WTC11 (cell line): ENCODE measurements around the gene TTLL12. TPM values are rescaled to one million over a fixed set of nuclear protein-coding genes. Genes with fewer than 3 reads are reported as not detected.

Source experiments
- ATAC-seq: fragments of 200-7000 bp; cut with Tn5 transposase; 2 replicates; pipeline ENCODE4 v1.10.0; 2021; ENCODE audit warnings: mild to moderate bottlenecking, moderate library complexity
- CTCF ChIA-PET: fragments of 300-600 bp; sonication (Branson Sonifier 250); formaldehyde crosslinking; loops from one replicate; lab custom pipeline; 2021; ENCODE audit warnings: antibody characterized with exemption; lab: Charles Lee
- POLR2A ChIA-PET: fragments of 350-600 bp; sonication (Branson Sonifier 250); formaldehyde crosslinking; loops from one replicate; lab custom pipeline; 2021; ENCODE audit warnings: antibody characterized with exemption; lab: Charles Lee
- DNase-seq: peaks from one replicate; pipeline ENCODE4 v3.0.0; 2021; ENCODE audit warnings: low spot score
- H3K27ac Mint-ChIP-seq: 2 replicates; pipeline ENCODE4 v1.8.0; 2021; ENCODE audit warnings: mixed read lengths
- H3K27me3 Mint-ChIP-seq: 2 replicates; pipeline ENCODE4 v1.8.0; 2021; ENCODE audit warnings: low read depth, mild to moderate bottlenecking, moderate library complexity, mixed read lengths
- H3K36me3 Mint-ChIP-seq: 2 replicates; pipeline ENCODE4 v1.8.0; 2021; ENCODE audit warnings: mixed read lengths
- H3K4me1 Mint-ChIP-seq: 2 replicates; pipeline ENCODE4 v1.8.0; 2022; ENCODE audit warnings: mixed read lengths
- H3K4me3 Mint-ChIP-seq: 2 replicates; pipeline ENCODE4 v1.8.0; 2021; ENCODE audit warnings: mild to moderate bottlenecking, moderate library complexity, mixed read lengths
- H3K9me3 Mint-ChIP-seq: 2 replicates; pipeline ENCODE4 v1.8.0; 2021; ENCODE audit warnings: mixed read lengths
- EMX1 ChIP-seq: fragments of 250-450 bp; sonication (Bioruptor Pico); IDR thresholded peaks from 2 replicates; pipeline ENCODE4 v1.8.0; 2021; ENCODE audit warnings: mild to moderate bottlenecking
- GTF2I ChIP-seq: fragments of 250-450 bp; sonication (Bioruptor Pico); conservative IDR thresholded peaks from 2 replicates; pipeline ENCODE4 v1.4.0; 2021; ENCODE audit warnings: mild to moderate bottlenecking
- RELA ChIP-seq: sonication (generic); formaldehyde crosslinking; IDR thresholded peaks from 2 replicates; pipeline ENCODE4 v1.8.1; 2022; ENCODE audit warnings: missing genetic modification reagents, mild to moderate bottlenecking, borderline replicate concordance
- ZNF416 ChIP-seq: fragments of 250-450 bp; sonication (Bioruptor Pico); IDR thresholded peaks from 2 replicates; pipeline ENCODE4 v1.9.0; 2021; ENCODE audit warnings: mild to moderate bottlenecking, inconsistent platforms
- ZNF423 ChIP-seq: fragments of 250-450 bp; sonication (Bioruptor Pico); IDR thresholded peaks from 2 replicates; pipeline ENCODE4 v2.1.2; 2022; ENCODE audit warnings: mild to moderate bottlenecking, moderate library complexity
- ZNF671 ChIP-seq: fragments of 250-450 bp; sonication (Bioruptor Pico); IDR thresholded peaks from 2 replicates; pipeline ENCODE4 v1.8.0; 2021; ENCODE audit warnings: mild to moderate bottlenecking
- total RNA-seq: library from RNA; stranded (reverse); gene quantifications from 3 replicates; pipeline ENCODE4 v1.2.3, GENCODE V29; 2021
- TF ChIP-seq, protein P1 (sequence below): fragments of 200-600 bp; IDR thresholded peaks from 2 replicates; pipeline ENCODE4 v1.8.0; 2022; ENCODE audit warnings: antibody characterized with exemption
- TF ChIP-seq, protein P2 (sequence below): fragments of 250-450 bp; sonication (Bioruptor Pico); IDR thresholded peaks from 2 replicates; pipeline ENCODE4 v2.1.2; 2022; ENCODE audit warnings: mild to moderate bottlenecking, moderate library complexity
- TF ChIP-seq, protein P3 (sequence below): sonication (generic); formaldehyde crosslinking; IDR thresholded peaks from 2 replicates; pipeline ENCODE4 v1.8.1; 2022; ENCODE audit warnings: mild to moderate bottlenecking, moderate library complexity, missing genetic modification reagents
- TF ChIP-seq, protein P4 (sequence below): sonication (generic); formaldehyde crosslinking; IDR thresholded peaks from 2 replicates; pipeline ENCODE4 v1.8.1; 2023; ENCODE audit warnings: mild to moderate bottlenecking, missing genetic modification reagents, moderate library complexity
- TF ChIP-seq, protein P5 (sequence below): sonication (generic); formaldehyde crosslinking; IDR thresholded peaks from 2 replicates; pipeline ENCODE4 v1.8.1; 2023; ENCODE audit warnings: mild to moderate bottlenecking, moderate library complexity, missing genetic modification reagents
- TF ChIP-seq, protein P6 (sequence below): fragments of 250-450 bp; sonication (Bioruptor Pico); IDR thresholded peaks from 2 replicates; pipeline ENCODE4 v1.9.0; 2021; ENCODE audit warnings: mild to moderate bottlenecking
- TF ChIP-seq, protein P7 (sequence below): sonication (generic); formaldehyde crosslinking; conservative IDR thresholded peaks from 2 replicates; pipeline ENCODE4 v1.8.1; 2023; ENCODE audit warnings: mild to moderate bottlenecking, low read depth, missing genetic modification reagents, moderate library complexity

Gene TTLL12
- total RNA-seq, 1 experiment from 2014 or later: 134 TPM

DNA sequence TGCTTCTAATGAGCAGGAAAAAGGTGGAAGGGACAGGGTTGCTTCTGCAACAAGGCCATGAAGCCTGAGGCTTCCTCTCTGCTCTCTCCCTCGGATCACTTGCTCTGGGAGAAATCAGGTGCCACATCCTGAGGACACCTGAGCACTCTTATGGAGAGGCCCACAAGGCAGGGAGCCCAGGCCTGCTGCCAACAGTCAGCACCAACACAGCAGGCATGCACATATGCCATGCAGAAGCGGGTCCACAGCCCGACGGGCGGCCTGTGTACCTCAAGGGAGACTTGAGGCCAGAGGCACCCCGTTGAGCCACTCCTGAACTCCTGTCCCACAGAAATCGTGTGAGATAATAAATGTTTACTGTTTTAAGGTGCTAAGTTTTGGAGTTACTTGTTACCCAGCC is 9.5 kb downstream of the TTLL12 start (continued):
- TF ChIP-seq, protein P1, sequence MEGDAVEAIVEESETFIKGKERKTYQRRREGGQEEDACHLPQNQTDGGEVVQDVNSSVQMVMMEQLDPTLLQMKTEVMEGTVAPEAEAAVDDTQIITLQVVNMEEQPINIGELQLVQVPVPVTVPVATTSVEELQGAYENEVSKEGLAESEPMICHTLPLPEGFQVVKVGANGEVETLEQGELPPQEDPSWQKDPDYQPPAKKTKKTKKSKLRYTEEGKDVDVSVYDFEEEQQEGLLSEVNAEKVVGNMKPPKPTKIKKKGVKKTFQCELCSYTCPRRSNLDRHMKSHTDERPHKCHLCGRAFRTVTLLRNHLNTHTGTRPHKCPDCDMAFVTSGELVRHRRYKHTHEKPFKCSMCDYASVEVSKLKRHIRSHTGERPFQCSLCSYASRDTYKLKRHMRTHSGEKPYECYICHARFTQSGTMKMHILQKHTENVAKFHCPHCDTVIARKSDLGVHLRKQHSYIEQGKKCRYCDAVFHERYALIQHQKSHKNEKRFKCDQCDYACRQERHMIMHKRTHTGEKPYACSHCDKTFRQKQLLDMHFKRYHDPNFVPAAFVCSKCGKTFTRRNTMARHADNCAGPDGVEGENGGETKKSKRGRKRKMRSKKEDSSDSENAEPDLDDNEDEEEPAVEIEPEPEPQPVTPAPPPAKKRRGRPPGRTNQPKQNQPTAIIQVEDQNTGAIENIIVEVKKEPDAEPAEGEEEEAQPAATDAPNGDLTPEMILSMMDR: no peak

DNA sequence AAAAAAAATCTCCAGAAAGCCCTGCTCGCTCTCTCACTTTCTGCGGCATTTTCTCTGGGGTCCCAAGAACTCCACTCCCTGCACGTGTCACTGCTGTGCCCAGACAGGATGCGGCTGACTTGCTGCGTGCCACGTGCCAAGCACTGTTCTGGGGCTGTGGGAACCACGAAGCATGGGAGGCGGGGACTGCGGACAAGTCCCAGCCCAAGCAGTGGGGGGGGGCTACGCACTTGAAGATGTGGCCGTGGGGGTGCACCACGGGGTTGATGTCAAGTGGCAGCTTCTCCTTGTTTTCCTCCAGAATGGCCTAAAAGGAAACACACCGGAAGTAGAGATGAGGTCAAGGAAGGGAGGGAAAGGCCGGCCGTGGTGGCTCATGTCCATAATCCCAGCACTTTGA is 10.8 kb downstream of the TTLL12 start:
- TF ChIP-seq, protein P2, sequence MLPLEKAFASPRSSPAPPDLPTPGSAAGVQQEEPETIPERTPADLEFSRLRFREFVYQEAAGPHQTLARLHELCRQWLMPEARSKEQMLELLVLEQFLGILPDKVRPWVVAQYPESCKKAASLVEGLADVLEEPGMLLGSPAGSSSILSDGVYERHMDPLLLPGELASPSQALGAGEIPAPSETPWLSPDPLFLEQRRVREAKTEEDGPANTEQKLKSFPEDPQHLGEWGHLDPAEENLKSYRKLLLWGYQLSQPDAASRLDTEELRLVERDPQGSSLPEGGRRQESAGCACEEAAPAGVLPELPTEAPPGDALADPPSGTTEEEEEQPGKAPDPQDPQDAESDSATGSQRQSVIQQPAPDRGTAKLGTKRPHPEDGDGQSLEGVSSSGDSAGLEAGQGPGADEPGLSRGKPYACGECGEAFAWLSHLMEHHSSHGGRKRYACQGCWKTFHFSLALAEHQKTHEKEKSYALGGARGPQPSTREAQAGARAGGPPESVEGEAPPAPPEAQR (CRISPR knock-in tag): no peak
- TF ChIP-seq, protein P3, sequence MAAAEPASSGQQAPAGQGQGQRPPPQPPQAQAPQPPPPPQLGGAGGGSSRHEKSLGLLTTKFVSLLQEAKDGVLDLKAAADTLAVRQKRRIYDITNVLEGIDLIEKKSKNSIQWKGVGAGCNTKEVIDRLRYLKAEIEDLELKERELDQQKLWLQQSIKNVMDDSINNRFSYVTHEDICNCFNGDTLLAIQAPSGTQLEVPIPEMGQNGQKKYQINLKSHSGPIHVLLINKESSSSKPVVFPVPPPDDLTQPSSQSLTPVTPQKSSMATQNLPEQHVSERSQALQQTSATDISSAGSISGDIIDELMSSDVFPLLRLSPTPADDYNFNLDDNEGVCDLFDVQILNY (CRISPR knock-in tag): no peak
- no peaks in the 10 kb centered on the region for H3K4me1 Mint-ChIP-seq
- H3K27me3 Mint-ChIP-seq: no peaks in the 10 kb centered on the region
- H3K27ac Mint-ChIP-seq: peak overlapping the region; percentile 36; the same call in 1 of the 2 replicates
- H3K9me3 Mint-ChIP-seq: no peaks in the 10 kb centered on the region
- H3K36me3 Mint-ChIP-seq: peaks cover 59% of the 10 kb centered on the region
- ChIA-PET POLR2A (no interaction called here), CTCF (interaction anchor here (1.1 to 1.7 kb wide), 3 partner anchors 10 to 55 kb away, joined by 3 to 4 read pairs (median 4); no protein-coding TSS in a partner anchor)
- DNase-seq (no peak), ATAC-seq (no peak)
- no peak overlapping the region for H3K4me3 Mint-ChIP-seq

DNA sequence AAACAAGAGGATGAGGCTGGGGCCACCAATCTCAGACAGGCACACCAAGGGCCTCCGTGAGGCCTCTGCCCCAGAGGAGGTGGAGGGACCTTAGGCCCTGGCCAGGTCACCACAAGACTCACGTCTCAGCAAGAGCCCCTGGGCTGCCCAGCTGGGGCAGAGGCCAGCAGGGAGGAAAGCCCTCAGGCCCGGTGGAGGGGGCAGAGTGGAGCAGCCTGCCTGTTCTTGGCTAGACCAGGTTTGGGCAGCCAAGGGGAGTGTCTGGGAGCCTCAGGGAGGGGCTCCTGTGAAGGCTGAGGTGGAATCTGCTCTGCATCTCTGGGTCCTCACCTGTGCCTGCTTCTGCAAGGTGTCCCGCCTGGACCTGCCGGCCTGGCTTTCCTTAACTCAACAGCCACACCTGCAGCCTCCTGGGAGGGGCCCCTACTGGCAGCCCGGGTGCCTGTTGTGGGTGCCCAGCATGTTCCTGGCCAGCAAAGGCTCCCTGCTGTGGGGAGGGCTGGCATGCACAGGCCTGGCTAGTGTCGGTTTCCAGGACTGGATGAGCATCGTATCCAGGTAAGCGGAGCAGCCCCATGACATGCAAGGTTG is 11.9 kb downstream of the TTLL12 start:
- Mint-ChIP-seq H3K36me3 (peaks cover 57% of the 10 kb centered on the region), H3K4me1 (no peaks in the 10 kb centered on the region), H3K27ac (no peak overlapping the region), H3K4me3 (no peak overlapping the region), H3K27me3 (no peaks in the 10 kb centered on the region), H3K9me3 (no peaks in the 10 kb centered on the region)
- ChIA-PET POLR2A (interaction anchor here (0.6 kb wide), 1 partner anchor 211 kb away, joined by 4 read pairs; no protein-coding TSS in a partner anchor), CTCF (interaction anchor here (1.7 kb wide), 1 partner anchor 56 kb away, joined by 4 read pairs; no protein-coding TSS in a partner anchor)
- ATAC-seq: no peak
- TF ChIP-seq ZNF423 (CRISPR knock-in tag): 0 out of 2 replicates have a peak, but pooled peaks have one; percentile 8
- no peak for TF ChIP-seq RELA
- no peak for TF ChIP-seq GTF2I (CRISPR knock-in tag)
- TF ChIP-seq, protein P4, sequence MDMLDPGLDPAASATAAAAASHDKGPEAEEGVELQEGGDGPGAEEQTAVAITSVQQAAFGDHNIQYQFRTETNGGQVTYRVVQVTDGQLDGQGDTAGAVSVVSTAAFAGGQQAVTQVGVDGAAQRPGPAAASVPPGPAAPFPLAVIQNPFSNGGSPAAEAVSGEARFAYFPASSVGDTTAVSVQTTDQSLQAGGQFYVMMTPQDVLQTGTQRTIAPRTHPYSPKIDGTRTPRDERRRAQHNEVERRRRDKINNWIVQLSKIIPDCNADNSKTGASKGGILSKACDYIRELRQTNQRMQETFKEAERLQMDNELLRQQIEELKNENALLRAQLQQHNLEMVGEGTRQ (CRISPR knock-in tag): no peak
- TF ChIP-seq, protein P5, sequence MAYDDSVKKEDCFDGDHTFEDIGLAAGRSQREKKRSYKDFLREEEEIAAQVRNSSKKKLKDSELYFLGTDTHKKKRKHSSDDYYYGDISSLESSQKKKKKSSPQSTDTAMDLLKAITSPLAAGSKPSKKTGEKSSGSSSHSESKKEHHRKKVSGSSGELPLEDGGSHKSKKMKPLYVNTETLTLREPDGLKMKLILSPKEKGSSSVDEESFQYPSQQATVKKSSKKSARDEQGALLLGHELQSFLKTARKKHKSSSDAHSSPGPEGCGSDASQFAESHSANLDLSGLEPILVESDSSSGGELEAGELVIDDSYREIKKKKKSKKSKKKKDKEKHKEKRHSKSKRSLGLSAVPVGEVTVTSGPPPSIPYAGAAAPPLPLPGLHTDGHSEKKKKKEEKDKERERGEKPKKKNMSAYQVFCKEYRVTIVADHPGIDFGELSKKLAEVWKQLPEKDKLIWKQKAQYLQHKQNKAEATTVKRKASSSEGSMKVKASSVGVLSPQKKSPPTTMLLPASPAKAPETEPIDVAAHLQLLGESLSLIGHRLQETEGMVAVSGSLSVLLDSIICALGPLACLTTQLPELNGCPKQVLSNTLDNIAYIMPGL: no peak
- DNase-seq: no peak

DNA sequence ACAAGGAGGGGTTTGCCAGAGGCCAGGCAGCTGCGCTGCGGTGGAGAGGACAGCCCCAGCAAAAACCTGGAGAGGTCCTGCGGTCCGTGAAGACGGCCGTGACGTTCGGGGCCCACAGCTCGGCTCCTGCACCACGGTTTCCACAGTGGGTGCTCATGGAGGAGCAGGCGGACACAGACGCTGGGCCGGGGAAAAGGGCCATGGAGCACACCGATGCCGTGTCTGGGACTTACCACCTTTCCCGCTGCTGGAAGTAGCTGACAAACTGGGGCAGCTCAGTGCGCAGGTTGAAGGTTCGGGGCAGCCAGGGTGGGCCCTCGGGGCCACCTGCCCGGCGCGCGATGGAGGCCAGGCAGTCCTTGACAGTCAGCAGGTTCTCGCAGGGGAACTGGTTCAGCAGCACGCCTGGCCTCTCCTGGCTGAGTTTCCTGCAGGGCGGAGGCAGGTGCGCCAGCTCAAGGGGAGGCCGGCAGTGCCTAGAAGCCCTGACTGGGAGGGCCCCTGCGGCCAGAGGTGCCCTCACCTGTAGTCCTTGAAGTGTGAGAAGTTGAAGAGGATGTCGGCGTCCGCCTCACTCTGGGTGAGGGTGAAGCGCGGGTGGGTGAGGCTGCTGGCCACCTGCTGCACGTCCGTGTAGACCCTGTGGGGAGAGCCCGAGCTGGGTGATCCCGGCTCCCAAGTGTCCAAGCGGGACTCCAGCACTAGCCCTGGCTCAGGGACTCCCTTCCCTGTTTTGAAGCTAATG is 12.8 kb downstream of the TTLL12 start:
- Mint-ChIP-seq H3K4me3 (no peak overlapping the region), H3K27ac (no peak overlapping the region), H3K4me1 (no peaks in the 10 kb centered on the region), H3K9me3 (no peaks in the 10 kb centered on the region), H3K27me3 (no peaks in the 10 kb centered on the region), H3K36me3 (peaks cover 55% of the 10 kb centered on the region)
- POLR2A ChIA-PET: interaction anchor here (0.6 kb wide), 1 partner anchor 24 kb away, joined by 3 read pairs; no protein-coding TSS in a partner anchor
- CTCF ChIA-PET: interaction anchor here (1.3 kb wide), 1 partner anchor 14 kb away, joined by 3 read pairs; no protein-coding TSS in a partner anchor
- DNase-seq (no peak), ATAC-seq (no peak)
- TF ChIP-seq ZNF671 (no peak), ZNF416 (CRISPR knock-in tag) (no peak), EMX1 (CRISPR knock-in tag) (no peak), RELA (no peak)
- TF ChIP-seq, protein P6, sequence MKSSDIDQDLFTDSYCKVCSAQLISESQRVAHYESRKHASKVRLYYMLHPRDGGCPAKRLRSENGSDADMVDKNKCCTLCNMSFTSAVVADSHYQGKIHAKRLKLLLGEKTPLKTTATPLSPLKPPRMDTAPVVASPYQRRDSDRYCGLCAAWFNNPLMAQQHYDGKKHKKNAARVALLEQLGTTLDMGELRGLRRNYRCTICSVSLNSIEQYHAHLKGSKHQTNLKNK (CRISPR knock-in tag): no peak
- TF ChIP-seq, protein P7, sequence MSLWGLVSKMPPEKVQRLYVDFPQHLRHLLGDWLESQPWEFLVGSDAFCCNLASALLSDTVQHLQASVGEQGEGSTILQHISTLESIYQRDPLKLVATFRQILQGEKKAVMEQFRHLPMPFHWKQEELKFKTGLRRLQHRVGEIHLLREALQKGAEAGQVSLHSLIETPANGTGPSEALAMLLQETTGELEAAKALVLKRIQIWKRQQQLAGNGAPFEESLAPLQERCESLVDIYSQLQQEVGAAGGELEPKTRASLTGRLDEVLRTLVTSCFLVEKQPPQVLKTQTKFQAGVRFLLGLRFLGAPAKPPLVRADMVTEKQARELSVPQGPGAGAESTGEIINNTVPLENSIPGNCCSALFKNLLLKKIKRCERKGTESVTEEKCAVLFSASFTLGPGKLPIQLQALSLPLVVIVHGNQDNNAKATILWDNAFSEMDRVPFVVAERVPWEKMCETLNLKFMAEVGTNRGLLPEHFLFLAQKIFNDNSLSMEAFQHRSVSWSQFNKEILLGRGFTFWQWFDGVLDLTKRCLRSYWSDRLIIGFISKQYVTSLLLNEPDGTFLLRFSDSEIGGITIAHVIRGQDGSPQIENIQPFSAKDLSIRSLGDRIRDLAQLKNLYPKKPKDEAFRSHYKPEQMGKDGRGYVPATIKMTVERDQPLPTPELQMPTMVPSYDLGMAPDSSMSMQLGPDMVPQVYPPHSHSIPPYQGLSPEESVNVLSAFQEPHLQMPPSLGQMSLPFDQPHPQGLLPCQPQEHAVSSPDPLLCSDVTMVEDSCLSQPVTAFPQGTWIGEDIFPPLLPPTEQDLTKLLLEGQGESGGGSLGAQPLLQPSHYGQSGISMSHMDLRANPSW (CRISPR knock-in tag): no peak
